Neural cell (in vitro differentiated cells): ENCODE data around the gene OGN.

Experiments
- EP300 ChIP-seq: fragments of 450-650 bp; conservative IDR thresholded peaks from 2 replicates; pipeline ENCODE4 v1.6.1; 2014; ENCODE audit warnings: antibody characterized with exemption, mild to moderate bottlenecking, moderate library complexity; ENCODE audit not compliant: poor library complexity, severe bottlenecking
- POLR2AphosphoS5 ChIP-seq: IDR thresholded peaks from 2 replicates; pipeline ENCODE4 v1.6.1; 2012
- RAD21 ChIP-seq: fragments of 450-650 bp; conservative IDR thresholded peaks from 2 replicates; pipeline ENCODE4 v1.6.1; 2014; ENCODE audit warnings: antibody characterized with exemption, mild to moderate bottlenecking, moderate library complexity
- TF ChIP-seq, protein P1 (sequence below): fragments of 450-650 bp; IDR thresholded peaks from 2 replicates; pipeline ENCODE4 v1.5.1; 2014; ENCODE audit warnings: antibody characterized with exemption, mild to moderate bottlenecking, moderate library complexity; ENCODE audit not compliant: poor library complexity, severe bottlenecking

- TF ChIP-seq, protein P1, sequence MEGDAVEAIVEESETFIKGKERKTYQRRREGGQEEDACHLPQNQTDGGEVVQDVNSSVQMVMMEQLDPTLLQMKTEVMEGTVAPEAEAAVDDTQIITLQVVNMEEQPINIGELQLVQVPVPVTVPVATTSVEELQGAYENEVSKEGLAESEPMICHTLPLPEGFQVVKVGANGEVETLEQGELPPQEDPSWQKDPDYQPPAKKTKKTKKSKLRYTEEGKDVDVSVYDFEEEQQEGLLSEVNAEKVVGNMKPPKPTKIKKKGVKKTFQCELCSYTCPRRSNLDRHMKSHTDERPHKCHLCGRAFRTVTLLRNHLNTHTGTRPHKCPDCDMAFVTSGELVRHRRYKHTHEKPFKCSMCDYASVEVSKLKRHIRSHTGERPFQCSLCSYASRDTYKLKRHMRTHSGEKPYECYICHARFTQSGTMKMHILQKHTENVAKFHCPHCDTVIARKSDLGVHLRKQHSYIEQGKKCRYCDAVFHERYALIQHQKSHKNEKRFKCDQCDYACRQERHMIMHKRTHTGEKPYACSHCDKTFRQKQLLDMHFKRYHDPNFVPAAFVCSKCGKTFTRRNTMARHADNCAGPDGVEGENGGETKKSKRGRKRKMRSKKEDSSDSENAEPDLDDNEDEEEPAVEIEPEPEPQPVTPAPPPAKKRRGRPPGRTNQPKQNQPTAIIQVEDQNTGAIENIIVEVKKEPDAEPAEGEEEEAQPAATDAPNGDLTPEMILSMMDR: no peak
- TF ChIP-seq EP300 (no peak), RAD21 (no peak), POLR2AphosphoS5 (no peak)
These were observed 18.4 kb downstream of the OGN start for GRCh38 chr9:92385953-92386352.
